ENCODE results near the gene APOA4.
"Not testable (repeated sequence)": the region's sequence is repeated elsewhere in the genome, so short reads cannot be mapped to it uniquely, and the experiment has no call there.

APOA4 gene

DNA sequence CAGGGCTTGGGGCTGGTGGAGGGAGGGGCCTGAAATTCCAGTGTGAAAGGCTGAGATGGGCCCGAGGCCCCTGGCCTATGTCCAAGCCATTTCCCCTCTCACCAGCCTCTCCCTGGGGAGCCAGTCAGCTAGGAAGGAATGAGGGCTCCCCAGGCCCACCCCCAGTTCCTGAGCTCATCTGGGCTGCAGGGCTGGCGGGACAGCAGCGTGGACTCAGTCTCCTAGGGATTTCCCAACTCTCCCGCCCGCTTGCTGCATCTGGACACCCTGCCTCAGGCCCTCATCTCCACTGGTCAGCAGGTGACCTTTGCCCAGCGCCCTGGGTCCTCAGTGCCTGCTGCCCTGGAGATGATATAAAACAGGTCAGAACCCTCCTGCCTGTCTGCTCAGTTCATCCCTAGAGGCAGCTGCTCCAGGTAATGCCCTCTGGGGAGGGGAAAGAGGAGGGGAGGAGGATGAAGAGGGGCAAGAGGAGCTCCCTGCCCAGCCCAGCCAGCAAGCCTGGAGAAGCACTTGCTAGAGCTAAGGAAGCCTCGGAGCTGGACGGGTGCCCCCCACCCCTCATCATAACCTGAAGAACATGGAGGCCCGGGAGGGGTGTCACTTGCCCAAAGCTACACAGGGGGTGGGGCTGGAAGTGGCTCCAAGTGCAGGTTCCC, 6.5 kb upstream of the APOA4 start, which contains the start of gene APOC3:
APOC3 (plus strand) TSS at position 383 of the 659 bp plus-strand sequence. CDS start 676 bp downstream, outside the sequence.
- no peak for DNase-seq (ENCODE audit: low read depth)

DNA sequence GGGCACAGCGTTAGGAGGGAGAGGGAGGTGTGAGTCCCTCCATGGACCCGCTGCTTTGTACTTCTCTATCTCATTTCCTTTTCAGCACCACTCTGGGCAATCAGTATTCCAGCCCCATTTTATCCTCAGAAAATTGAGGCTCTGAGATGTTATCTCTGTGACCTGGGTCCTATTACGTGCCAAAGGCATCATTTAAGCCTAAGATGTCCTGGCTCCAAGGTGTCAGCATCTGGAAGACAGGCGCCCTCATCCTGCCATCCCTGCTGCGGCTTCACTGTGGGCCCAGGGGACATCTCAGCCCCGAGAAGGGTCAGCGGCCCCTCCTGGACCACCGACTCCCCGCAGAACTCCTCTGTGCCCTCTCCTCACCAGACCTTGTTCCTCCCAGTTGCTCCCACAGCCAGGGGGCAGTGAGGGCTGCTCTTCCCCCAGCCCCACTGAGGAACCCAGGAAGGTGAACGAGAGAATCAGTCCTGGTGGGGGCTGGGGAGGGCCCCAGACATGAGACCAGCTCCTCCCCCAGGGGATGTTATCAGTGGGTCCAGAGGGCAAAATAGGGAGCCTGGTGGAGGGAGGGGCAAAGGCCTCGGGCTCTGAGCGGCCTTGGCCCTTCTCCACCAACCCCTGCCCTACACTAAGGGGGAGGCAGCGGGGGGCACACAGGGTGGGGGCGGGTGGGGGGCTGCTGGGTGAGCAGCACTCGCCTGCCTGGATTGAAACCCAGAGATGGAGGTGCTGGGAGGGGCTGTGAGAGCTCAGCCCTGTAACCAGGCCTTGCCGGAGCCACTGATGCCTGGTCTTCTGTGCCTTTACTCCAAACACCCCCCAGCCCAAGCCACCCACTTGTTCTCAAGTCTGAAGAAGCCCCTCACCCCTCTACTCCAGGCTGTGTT, 5.8 kb upstream of the APOA4 start:
- DNase-seq (ENCODE audit: low read depth), result no peak

DNA sequence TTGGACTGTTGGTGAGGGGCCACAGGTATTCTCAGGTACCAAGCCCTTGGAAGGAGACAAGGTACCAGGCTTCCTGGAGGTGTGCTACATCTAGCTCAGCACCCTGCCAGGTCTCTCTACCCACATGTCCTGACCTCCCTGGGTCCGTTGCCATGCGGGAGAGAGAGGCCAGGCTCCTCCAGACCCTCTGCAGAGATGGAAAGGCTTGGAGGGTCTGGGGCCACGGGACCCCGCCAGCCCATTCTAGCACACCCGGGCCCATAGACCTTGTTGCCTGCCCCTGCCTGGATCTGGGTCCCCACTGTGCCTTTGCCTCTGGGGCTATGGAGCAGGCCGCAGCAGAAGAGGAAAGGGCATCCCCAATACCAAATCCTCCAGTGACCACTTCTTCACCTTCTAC, 4.4 kb upstream of the APOA4 start:
- DNase-seq (ENCODE audit: low read depth), result no peak

DNA sequence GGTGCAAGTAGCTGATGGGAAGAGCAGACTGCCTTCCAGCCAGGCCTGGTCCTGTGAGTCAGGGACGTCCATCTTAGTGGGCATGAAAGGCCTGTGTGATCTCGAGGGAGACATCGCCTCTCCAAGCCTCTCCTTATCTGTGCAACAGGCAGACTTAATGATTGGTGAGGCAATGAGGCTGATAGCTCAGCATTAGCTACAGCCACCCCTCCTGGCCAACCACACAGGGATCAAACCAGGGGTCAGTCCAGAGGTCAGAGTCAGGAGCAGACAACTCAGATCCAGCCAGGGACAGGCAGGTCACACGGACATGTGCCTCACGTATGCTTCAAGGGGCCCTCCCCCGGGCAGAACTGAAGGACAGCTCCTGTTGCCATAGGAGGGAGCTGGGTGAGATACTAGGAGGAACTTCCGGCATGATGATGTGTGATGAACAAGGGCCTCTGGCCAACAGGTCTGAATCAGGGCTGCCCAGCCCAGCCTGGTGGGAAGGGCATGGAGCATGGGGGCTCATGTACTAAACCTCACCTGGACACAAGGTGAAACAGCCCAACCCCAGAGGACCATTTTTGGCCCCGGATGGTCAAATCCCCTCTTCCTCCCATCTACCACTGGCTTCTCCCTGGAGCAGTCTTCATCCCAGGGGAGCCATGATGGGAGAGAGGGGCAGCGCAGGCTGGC, 3.8 kb upstream of the APOA4 start:
- DNase-seq (ENCODE audit: low read depth), result no peak

DNA sequence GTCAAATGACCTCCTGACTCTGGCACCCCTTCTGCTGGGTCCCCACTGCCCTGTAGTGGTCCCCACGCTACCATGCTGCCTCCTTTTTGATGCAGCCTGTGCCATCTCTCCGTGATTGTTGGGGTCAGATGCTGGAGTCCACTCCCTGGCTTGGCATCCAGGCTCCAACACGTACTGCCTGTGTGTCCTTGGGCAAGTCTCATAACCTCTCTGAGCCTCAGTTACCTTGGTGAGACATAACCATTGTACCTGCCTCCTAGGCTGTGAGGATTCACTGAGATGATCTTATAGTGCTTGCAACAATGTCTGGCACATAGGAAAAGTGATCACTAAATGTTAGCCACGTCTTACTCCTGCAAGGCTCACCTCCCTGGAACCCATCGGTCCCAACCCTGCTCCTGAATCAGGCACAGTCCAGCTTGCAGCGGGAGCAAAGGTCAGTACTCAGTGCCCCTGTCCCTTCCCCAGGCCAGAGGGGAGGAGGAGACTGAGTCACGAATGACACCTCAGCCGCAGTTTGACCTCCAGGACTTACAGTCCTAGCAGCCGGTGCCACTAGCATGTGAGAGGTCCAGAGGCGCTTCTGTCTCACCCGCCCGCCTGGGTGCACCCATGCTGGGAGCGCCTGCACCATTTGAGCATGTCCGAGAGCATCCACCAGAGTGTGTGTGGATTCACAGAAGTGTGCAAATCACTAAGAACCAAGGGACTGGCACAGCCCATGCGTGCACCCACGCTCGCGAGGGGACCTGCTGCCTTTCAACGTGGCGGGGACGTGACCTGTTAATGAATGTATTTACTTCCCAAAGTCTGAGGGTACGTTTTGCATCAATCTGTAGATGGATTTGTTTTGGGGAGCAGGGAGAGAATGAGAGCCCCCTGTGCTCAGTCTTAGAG, 3.0 kb upstream of the APOA4 start:
- DNase-seq (ENCODE audit: low read depth), result no peak

DNA sequence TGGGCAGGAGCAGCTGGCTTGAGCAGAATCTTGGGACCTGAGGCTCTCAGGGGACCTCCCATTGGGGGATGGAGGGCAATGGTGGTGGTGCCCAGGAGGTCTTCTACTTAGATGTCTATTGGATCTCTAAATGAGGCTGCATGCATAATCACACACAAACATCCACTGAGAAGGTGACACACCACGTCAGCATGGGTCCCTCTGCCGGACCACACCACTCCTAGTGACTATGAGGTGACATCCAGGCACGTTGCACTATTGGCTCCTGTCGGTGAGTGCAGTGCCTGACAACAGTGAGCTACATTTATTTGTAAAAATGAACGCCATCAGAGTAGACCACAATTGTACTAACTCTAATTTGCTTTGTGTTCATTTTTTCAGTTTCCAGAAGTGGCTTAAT, 2.3 kb upstream of the APOA4 start:
- no peak for DNase-seq (ENCODE audit: low read depth)

DNA sequence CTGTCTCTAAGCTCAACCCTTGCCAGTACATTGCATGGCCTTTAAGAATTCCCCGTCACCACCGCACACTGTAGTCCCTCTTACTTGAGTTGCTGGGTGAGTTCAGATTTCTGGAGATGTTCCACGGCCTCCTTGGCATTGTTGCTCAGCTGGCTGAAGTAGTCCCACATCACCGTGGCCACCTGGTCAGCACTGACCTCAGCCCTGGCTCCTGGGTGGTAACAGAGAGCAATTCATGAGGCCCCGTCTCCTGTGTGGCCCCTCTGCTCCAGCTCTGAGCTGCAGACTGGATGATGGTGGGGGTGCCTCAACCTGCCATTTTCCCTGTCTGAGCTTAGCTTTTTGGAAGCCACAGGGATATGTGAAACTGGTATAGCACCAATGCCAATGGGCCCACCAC, 529 bp downstream of the APOA4 start:
- DNase-seq (ENCODE audit: low read depth), result no peak

- DNase-seq (ENCODE audit: low read depth), result no peak
These were observed 1.8 kb downstream of the APOA4 start for GRCh38 chr11:116821050-116821918.

DNA sequence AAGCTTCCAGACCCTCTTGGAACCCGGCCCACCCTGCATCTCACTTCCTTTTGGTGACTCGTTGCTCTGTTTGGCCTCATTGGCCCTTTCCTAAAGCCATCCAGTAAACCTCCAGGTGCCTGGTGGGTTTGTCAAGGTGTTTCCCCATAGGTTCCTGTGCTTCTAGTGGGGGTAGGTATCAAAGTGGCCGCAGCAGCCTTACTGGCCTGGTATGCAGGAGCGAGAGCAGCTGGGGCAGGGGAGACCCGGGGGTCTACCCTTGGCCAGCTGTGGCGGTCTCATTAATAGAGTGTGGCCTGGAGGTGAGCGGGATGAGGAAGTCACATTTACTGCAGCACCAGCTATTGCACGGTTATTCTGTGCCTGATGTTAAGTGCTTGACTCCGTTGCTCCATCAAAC, 4.1 kb downstream of the APOA4 start:
- no peak for DNase-seq (ENCODE audit: low read depth)

DNA sequence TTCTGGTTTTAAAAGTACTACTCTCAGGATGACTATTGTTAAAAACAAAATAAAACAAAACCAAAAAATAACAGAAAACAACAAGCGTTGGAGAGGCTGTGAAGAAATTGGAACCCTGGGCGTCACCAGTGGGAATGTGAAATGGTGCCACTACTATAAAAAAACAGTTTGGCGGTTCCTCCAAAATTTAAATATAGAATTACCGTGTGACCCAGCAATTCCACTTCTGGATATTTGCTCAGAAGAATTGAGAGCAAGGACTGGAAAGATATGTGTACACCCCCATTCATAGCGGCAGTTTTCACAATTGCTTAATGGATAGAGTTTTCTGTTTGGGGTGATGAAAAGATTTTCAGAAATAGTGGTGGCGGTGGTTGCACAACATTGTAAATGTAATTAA, 8.6 kb downstream of the APOA4 start:
- no peak for DNase-seq (ENCODE audit: low read depth)

DNA sequence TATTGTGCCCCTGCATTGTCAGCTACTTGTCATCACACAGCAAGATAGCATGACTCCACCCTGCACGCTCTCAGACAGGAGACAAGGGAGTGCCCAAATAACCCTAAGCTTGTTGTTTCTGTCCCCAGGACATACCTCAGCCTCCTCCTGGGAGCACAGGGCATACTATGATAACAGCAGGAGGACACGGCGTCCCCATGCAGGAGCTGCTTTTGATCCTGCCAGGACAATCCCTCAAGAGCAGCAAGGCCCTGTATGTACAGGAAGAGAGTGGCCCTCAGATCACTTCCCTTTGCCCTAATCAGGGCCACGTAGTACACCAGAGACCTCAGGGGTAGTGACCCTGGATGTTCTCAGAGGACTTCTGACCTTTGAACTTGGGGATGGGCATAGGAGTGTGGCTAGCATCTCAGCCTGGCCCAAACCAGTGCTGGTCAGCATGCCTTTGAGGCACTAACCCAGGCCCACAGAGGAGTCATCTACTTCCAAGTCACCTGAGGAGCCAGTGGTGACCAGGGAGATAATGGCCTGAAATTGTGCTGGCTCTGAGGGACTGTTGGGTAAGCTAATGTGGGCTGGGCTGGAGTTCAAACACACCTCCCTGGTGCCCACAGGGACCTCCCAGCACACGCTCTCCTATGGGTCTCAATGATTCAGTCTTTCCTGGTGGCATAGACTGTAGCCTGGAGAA, 9.2 kb downstream of the APOA4 start:
- DNase-seq (ENCODE audit: low read depth), result no peak

DNA sequence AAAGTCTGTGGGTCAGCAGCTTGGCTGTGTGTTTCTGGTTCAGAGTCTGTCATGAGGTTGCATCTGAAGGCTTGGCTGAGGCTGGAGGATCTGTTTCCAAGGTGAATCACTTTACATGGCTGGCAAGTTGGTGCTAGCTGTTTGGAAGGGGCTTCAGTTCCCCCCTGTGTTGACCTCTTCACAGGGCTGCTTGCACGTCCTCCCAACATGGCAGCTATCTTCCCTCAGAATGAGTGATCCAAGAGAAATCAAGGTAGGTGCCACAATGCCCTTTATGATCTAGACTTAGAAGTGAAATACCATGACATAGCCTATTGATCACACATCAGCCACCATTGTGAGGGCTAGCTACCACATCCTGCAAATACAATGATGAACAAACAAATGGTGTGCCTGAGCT, 9.9 kb downstream of the APOA4 start:
- no peak for DNase-seq (ENCODE audit: low read depth)

DNA sequence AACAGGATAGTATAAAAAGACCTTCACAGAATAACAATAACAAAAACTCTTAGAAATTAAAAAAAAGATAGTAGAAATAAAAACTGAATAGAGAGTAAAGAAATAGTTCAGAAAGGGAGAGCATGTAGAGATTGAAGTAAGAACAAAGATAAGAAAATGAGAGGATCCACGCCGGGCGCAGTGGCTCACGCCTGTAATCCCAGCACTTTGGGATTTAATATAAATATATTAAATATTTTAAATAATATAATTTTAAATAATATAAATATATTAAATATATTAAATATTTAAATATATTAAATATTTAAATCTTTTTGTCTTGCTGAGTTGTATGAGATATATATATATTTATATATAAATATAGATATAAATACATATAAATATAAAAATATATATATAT, 11.0 kb downstream of the APOA4 start:
- DNase-seq (ENCODE audit: low read depth), result no peak

DNA sequence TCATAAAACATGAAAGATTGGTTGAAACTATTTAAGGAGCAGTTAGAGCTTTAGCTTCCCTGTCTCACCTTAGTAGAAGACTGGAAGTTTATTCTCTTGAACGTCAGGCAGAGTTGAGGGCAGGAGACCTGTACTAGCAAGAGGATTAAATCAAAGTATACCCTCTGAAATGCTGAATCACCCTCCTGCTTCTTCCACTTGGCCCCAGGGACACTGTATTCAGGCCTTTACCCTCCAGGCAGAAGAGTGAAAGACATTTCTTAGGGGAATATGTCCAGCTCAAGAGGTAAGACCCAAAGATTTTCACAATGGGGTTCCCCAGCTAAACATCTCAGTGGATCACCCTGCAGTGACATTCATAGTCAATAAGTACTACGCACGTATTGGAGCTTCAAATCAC, 11.9 kb downstream of the APOA4 start:
- DNase-seq (ENCODE audit: low read depth), result no peak

- no peak for DNase-seq (ENCODE audit: low read depth)
These were observed 14.6 kb downstream of the APOA4 start for GRCh38 chr11:116808262-116809175.

DNA sequence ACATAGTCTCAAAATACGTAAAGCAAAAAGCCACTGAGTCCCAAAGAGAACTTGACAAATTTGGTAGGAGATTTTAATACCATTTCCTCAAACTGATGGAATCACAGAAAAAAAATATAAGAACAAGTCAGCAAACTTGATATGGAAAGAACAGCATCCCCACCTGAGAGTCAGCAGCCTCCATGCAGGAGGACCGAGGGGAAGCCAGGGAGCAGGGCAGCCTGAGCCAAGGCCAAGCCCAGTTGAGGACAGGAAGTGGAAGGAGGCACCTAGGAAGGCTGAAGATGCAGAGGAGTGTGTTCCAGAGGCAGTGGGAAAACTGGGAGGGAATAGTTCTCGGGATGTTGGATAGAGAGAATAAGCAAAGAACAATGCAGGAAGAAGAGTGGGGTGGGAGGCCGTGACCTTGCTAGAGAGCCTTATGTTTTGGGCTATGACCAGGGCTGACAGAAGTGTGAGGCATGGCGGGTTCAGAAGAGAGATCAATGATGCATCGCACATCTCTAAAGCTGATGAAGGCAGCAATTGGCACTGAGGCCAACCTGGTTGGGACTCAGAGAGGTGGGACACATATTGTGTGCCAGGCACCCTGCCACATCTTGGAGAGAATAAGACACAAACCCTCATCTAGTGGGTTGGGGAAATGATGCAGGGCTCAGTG, 15.4 kb downstream of the APOA4 start:
- no peak for DNase-seq (ENCODE audit: low read depth)

DNA sequence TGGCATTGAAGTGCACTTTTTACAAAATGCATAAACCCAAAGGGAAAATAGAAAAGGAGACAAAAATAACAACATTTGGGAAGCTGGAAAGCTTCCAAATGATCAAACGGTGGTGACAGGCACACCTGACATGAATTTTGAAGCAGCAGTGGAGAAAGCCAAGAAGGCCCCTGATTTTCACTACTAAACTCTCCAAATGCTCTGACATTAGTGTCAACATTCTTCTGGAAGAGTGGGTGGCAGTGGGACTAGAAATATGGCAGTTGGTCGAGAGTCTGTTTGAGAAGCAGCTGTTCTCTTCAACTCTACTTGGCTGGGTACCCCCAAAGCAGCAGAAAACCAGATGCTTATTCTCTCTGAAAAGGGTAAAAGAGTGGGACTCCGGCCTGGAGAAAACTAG, 19.1 kb downstream of the APOA4 start:
- no peak for DNase-seq (ENCODE audit: low read depth)

DNA sequence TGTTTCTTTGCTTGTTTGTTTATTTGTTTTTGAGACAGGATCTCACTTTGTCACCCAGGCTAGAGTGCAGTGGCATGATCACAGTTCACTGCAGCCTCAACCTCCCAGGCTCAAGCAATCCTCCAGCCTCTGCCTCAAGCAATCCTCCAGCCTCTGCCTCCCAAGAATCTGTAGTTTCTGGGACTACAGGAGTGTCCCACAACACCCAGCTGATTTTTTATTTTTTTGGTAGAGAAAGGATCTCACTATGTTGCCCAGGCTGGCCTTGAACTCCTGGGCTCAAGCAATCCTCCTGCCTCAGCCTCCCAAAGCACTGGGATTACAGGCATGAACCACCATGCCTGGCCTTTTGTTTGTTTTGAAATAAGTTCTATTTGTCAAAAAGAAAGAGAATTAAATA, 21.4 kb downstream of the APOA4 start:
- DNase-seq (ENCODE audit: low read depth), result not testable (repeated sequence)

DNA sequence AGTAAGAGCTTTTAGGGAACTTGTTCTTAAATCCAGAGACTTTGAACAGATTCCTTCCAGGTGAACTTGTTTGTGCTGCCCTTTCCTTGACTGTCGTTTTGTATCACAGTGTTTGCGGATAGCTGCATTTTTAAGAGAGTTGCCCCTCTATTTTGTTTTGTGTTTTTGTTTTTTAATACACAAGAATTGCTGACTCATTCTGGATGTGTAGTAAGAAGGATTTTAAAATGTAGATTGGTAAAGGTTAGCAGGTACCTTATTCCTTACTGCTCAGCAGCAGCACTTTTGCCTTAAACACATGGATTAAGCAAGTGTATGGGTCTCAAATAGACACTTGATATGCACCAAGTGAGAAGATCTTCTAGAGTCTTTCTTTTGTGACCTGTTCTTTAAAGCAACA, 22.5 kb downstream of the APOA4 start:
- DNase-seq (ENCODE audit: low read depth), result no peak

All from activated T-cell treated with anti-CD3 and anti-CD28 coated beads for 1 hour (primary cell).